SKM-1 (cell line): ENCODE results near the gene SHISA5.
"Not testable (repeated sequence)": the region's sequence is repeated elsewhere in the genome, so short reads cannot be mapped to it uniquely, and the experiment has no call there.

ENCODE experiments used
- DNase-seq: peaks from one replicate; lab custom pipeline; 2025; ENCODE audit not compliant: unreplicated experiment; lab: John Stamatoyannopoulos, UW

Gene SHISA5

DNA sequence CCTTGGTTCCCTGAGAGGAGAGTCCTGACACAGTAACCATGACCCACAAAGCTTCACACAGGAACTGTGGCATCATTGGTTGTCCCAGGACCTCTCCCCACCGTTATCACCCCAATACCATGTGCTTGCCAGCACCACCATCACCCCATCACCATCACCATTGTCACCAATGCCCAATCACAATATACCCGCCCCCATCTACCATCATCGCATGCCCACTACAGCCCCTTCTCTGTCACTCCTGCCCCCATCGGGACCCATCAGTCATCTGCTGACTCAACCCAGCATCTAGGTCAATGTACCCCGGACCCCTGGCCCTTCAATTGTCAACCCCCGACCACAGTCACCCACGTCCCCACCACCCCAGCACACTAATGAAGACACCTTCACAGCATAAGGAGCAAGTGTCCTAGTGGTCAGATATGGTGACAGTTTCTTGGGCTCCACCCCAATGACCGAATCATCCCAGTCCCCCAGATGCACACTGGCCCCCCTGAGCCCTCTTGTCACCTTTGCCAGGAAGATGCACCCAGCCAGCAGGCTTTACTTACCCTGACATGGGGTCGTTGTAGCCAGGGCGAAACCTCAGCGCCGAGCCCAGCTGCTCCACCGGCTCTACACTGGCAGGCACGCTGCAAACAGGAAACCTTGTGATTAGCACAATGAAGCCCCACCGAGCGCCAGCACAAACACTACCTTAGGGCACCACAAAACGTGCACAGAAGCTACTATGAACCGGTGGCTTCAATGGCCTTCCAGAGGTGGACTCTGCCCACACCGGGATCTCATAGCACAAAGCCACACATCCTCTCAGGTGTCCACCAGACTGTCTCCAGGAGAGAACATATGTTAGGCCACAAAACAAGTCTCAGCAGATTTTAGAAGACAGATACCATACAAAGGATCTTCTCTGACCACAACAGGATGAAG, 25.1 kb downstream of the SHISA5 start:
- DNase-seq = no peak

DNA sequence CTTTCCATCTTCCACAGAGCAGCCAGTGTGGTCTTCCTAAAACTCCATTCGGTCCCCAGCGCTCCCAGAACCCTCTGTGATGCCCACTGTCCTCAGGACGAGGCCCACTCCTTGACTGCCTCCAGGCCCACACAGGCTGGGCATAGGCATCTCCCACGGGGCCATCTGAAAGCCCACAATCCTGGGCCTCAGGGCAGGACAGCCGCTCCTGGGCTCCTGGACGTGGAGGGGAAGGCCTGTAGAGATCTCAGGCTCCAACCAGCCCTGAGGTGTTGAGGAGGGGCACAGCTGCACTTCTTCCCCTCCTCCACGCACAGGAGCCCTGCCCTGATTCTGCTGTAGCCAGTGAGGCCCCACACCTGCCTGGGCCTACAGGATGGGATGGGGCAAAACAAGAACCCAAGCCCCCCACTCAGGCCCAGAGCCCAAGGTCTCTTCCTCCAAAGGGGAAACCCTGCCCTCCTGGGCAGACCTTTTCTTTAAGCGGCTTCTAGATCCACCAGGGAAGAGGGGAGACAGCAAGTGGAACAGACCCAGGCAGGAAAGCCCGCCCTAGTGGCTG, 25.9 kb downstream of the SHISA5 start:
- DNase-seq = no peak

DNA sequence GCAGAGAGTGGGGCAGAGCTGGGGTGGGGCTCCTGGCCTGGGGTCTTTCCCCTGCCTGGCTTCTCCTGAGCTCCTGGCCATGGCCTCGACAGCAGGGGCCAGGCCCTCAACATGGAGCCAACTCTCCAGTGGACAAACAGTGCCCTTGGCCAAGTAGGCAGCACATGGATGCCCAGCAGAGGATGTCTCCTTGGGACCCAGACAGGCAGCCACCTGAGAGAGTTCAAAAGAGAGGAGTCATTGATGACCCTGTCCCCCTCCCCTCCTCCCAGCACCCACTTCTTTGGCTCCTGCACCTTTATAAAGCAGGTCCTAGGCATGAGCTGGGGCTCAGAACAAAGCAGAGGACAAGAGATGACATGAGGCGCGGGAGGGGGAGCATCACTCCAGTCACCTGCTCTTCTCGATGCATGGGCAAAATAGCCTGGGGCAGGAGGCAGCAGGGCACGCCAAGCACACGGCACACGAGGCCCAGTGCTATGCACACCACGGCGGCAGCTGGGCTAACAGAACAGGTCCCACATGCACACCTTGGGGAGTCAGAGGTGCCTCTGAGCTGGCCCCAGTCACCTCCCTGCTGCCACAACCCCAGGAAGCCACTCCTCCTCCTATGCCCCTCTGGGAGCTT, 27.4 kb downstream of the SHISA5 start:
- no peak for DNase-seq

DNA sequence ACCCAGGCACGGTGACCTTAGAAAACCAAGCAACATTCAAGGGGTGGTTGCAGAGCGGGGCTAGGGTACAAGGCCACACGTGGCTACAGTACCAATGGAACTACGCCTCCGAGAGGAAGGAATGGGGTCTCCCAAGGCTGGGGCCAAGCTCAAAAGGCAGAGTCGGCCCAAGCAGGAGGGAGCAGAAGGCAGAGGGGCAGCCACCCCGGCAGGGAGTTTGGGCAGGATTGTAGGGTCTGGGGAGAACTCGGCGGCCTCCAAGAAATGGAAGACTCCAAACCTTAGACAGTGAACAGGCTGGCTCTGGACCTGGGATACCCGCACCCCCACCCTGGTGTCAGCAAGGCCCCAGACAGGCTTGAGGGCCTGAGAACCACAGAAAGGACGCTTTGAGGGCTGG, 28.8 kb downstream of the SHISA5 start:
- no peak for DNase-seq

DNA sequence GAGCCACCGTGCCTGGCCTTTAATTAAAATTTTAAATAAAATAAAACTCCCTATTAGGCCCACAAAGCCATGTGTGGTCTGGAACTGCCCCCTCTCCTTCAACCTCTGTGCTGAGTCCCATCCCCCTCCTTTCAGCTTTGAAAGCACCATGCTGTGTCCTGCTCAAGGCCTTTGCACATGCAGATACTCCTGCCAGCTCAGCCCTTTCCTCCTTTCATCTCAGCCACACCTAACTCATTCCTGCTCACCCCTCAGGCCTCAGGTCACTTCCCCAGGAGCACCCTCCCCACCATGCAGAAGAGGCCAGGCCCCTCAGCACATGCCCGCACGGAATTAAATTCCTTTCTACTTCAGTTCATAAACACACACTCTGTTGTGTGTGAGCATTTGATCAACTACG, 29.4 kb downstream of the SHISA5 start:
- DNase-seq = no peak

DNA sequence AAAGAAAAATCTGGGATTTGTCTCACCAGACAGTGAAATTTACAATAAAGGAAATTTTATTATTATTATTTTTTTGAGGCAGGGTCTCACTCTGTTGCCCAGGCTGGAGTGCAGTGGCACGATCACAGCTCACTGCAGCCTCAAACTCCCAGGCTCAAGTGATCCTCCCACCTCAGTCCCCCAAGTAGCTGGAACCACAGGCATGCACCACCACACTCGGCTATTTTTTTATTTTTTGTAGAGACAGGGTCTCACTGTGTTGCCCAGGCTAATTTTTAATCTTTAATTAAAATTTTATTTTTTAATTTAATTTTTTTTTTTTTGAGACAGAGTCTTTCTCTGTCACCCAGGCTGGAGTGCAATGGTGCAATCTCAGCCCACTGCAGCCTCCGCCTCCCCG, 29.9 kb downstream of the SHISA5 start:
- not testable (repeated sequence) for DNase-seq

DNA sequence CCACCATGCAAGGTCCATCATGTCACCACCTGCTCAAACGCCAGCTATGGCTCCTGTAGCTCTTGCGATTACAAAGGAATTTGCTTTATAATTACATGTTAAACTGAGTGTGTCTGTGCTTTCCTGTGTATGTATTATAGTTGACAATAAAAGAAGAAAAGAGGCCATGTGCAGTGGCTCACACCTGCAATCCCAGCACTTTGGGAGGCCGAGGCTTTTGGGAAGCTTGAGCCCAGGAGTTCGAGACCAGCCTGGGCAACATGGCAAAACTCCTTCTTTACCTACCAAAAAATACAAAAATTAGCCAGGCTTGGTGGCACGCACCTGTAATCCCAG, 30.4 kb downstream of the SHISA5 start:
- DNase-seq = no peak

DNA sequence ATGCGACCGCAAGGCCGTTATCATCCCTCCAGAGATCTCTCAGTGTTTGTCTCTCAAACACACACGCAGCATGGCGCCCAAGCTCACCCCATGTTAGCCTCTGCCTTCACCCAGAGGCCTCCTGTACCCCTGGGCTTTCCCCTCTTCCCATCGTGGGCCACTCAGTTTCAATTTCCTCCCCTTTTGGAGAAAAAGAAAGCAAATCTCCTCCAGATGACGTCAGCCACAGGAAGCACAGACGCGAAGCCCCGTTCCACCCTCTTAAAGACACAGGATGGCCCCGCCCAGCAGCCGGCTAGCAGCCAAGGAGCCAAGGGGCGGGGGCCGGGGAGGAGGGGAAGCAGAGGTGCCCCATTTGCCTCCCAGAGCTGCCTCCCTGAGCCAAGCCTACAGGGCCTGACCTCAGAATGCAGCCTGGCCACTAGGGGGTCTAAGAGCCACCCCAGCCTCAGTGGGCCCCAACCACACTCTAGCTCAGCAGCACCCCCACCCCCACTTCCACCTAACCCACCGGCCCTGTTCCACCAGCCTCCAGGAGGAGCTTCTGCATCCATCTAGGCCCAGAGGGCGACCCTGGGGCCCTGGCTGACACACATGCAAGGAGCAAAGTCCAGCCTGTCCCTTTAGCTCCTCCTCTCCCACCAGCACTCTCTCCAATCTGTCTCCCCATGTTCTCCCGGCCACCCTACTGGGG, 30.9 kb downstream of the SHISA5 start:
- DNase-seq = peak; percentile 93

DNA sequence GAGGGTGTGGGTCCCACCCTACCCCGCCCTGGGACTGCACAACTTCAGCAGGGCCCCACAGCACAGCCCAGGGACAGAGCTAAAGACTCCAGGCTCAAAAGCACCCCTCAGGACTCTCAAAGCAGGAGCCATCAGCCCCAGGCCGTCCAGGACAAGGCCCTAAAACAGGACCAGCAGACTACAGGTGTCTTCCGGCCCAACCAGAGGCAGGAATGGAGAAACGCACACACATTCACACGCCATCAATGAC, 31.4 kb downstream of the SHISA5 start:
- DNase-seq = no peak

DNA sequence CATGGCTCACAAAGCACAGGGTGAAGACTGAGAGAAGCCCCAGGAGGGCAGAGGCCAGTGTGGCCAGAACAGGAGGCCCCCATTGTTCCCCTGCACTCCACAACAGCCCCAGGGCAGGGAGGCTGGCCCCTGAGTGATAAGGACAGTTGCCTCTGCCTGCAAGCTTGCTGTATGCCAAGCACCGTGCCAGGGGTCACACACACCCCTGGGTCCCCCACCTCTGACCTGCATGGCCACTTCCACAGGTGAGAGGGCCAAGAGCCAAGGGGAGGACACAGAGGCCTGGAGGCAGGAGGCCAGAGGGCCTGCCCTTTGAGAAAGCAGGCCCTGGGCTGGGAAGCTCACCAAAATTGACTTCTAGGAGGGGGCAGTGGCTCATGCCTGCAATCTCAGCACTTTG, 33.7 kb downstream of the SHISA5 start:
- no peak for DNase-seq

DNA sequence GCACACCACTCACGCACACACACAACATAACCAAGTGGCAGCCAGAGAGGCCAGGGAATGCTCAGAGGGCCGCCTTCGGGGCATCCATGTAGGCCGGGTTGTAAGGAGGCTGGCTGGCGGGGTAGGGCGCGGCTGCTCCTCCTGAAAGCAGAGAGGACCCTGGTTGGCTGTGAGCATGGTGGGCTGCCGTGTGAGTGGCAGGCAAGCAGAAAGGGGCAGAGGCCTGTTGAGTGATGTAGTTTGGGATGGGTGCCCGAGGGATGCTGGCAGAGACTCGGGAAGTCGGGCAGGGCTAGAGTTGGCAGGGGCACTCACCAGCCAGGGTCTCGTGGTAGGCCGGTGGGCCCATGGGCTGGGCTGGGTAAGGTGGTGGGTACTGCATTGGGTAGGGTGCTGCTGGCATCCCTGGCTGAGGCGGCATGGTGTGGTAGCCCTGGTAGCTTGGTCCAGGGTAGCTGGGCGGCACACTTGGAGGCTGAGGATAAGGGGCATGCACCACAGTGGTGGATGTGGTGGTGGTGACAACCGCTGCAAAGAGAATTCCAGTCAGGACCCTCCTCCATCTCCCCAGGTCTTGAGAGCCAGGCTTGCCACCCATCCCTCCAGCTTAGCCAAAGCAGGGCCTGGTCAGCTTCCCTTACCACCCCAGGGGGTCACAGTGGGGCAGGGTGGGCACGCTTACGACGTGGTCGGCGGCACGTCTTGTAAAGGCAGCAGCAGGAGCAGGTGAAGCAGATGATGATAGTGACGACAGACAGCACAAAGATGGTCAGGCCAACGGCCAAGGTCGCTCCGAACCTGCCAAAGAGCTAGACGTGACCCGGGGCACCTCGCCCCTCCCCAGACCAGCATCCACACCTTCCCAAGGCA, 34.7 kb downstream of the SHISA5 start:
- no peak for DNase-seq

DNA sequence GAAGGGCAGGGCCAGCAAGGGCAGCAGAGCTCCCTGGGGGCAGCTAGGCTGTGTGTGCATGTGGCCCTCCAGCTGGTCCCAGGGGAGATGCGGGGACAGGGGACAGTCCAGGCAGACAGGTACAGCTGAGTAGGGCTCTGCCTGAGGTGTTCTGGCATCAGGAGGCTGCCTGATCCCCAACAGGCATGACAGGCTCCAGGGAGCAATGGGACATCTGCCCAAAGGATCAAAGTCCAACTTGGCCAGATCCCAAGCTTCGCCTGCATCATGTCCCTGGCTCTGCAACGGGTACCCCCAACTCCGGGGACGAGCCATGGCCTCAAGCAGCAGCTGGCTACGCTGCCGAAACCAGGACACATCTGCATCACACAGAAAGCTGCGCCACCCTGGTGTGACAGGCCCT, 35.6 kb downstream of the SHISA5 start:
- DNase-seq = no peak

DNA sequence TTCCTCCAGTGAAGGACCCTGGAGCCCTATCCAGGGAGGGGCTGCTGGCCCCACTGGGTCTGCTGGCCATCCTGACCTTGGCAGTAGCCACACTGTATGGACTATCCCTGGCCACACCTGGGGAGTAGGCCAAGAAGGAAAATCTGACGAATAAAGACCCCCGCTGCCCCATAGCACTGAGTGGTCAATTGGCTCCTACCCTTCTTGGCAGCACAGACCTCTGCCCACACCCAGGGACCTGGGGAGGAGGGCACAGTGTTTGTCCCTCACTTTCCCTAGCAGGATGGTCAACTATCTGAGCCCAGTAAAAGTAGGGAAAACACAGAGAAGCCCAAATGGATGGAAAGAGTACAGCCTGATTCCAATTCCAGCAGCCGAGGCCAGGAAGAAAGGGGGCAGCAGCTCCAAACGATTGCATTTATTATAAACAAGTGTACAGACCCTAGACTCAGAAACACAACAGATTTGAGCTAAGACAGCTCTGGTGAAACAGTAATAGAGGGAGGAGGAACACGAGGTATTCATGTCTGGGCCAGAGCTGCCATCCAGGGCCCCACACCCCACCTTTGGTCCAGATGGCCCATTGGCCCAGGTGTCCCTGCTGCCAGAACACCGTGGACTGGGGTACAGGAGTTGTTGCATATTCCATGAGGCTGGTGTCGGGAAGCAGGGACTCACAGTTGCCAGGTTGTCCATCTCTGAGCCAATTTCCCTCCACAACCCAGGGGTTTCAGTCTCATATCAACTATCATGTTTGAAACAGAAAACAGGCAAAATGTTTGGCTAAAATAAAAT, 36.3 kb downstream of the SHISA5 start:
- DNase-seq = no peak

DNA sequence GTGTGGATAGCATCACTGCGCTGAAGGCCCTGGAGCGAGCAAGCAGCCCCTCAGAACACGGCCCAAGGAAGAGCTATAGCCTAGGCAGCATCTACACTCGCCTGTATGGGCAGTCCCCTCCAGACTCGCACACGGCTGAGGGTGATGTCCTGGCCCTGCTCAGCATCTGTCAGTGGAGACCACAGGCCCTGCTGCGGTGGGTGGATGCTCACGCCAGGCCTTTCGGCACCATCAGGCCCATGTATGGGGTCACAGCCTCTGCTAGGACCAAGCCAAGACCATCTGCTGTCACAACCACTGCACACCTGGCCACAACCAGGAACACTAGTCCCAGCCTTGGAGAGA, 36.9 kb downstream of the SHISA5 start:
- no peak for DNase-seq

DNA sequence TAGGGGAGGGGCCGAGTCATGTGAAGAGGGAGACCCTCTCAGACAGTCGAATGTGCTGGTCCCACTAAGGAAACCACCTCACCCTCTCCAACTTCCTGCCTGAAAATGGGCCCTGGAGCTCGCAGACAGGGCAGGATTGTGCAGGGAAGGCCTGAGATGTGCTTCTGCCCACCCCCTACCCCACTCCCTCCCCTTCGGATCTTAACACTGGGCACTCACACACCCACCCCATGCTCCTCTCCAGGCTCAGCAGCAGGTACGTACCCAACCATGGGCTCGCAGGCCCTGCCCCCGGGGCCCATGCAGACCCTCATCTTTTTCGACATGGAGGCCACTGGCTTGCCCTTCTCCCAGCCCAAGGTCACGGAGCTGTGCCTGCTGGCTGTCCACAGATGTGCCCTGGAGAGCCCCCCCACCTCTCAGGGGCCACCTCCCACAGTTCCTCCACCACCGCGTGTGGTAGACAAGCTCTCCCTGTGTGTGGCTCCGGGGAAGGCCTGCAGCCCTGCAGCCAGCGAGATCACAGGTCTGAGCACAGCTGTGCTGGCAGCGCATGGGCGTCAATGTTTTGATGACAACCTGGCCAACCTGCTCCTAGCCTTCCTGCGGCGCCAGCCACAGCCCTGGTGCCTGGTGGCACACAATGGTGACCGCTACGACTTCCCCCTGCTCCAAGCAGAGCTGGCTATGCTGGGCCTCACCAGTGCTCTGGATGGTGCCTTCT, 37.4 kb downstream of the SHISA5 start:
- no peak for DNase-seq

DNA sequence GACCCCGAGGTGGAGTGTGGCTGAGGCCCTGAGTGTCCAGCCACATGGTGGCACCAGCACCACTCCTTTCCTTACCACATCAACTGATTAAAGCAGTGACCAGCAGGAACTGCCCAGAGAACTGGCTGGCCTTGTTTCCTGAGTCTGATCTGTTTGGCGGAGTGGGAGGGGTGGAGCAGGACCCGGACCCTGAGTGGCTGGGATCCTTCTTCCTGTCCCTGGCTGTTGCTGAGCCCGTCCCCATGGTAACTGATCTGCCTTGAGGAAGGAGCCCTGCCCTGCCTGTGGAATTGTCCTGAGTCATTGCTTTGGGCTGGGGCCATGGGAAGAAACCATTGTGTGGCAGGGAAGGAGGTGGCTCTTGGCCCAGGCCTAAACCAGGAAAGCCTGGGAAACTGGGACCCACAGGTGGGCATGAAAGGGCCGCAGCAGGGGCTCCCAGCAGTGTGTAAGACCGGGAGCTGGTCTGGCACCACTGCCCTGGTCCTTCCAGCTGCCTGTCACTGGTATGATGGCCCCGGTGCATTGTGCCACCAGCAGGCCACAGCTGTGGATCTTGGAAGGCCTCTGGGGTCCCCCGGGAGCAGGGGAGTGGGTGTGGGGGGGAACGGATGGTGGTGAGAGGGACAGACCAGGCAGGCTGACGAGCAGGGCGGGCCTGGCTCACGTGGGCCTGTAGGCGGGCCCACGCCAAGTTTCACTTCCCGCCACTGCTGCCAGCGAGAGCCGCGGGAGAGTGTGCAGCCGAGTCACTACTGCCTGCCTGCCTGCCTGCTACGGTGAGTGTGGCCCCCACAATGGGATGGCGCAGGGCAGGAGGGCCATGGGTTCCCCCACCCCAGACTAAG, 38.2 kb downstream of the SHISA5 start:
- peak; percentile 74 for DNase-seq

DNA sequence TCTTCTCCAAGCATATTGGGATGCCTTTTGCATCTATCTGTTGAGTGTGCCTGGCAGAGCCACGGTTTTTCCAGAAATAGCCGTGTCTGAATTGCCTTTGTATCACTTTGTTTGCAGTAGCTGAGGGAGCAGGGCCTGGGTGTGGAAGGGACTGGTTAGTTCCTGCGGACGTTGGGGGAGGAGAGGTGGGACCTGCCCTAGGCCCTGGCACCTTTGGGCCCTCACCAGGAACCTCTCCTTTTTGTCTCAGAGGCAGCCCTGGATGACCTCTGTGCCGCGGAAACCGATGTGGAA, 38.8 kb downstream of the SHISA5 start:
- DNase-seq = no peak

DNA sequence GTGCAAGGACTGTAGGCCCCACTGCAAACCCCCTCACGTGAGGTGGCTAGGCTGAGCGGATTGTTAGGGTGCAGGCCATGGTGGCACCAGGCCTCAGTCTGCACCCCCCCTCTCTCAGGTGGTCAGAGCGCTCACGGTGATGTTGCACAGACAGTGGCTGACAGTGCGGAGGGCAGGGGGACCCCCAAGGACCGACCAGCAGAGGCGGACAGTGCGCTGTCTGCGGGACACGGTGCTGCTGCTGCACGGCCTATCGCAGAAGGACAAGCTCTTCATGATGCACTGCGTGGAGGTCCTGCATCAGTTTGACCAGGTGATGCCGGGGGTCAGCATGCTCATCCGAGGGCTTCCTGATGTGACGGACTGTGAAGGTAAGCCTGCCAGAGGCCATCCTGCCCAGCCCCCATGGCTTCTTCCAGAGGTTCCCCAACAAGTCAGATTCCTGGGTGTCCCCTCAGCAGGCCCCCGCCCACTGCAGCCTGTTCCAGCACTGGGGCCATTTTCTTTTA, 39.2 kb downstream of the SHISA5 start:
- no peak for DNase-seq

DNA sequence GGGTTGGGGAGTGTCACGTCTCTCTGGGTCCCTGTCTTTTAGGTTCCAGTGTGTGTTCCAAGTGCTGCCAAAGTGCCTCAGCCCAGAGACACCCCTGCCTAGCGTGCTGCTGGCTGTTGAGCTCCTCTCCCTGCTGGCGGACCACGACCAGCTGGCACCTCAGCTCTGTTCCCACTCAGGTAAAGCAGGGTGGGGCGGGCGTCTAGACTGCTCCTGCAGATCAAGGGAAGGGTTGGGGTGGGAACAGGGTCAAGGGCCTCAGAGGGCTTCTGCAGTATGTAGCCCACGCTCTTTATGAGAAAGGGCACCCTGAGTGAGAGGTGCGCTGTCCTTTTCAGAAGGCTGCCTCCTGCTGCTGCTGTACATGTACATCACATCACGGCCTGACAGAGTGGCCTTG, 40.3 kb downstream of the SHISA5 start:
- no peak for DNase-seq
